Natural killer cell (primary cell): ENCODE results near the gene MED13L. TPM values are rescaled to one million over a fixed set of nuclear protein-coding genes. Genes with fewer than 3 reads are reported as not detected.

ENCODE experiments used
- ATAC-seq, 3 donors: fragments of 150-1000 bp in 2 of 3; fragments of 200-7000 bp in 1 of 3; cut with Tn5 transposase; 1 replicate in 1 of 3; 2 replicates in 2 of 3; pipeline ENCODE4 v1.10.0; 2021; ENCODE audit warnings: mild to moderate bottlenecking in 2 of 3, moderate library complexity in 2 of 3
- DNase-seq, 2 donors: peaks; one replicate each; pipeline versions ENCODE4 v3.0.0 to v3.0.0-alpha.2; 2013 to 2021; ENCODE audit warnings: mixed read lengths in 1 of 2
- H3K27ac ChIP-seq: one replicate; pipeline ENCODE4 v1.5.1; 2013; ENCODE audit warnings: mild to moderate bottlenecking, low read length
- H3K27me3 ChIP-seq: one replicate; pipeline ENCODE4 v1.6.1; 2013; ENCODE audit warnings: low read length; ENCODE audit not compliant: control insufficient read depth, insufficient read depth
- H3K36me3 ChIP-seq: one replicate; pipeline ENCODE4 v1.6.1; 2013; ENCODE audit warnings: low read length; ENCODE audit not compliant: control insufficient read depth, insufficient read depth
- H3K4me1 ChIP-seq: one replicate; pipeline ENCODE4 v1.6.1; 2013; ENCODE audit warnings: low read length; ENCODE audit not compliant: control insufficient read depth, insufficient read depth
- H3K4me3 ChIP-seq: one replicate; pipeline ENCODE4 v1.5.1; 2013; ENCODE audit warnings: low read length
- H3K9me3 ChIP-seq: one replicate; pipeline ENCODE4 v1.6.1; 2013; ENCODE audit warnings: low read length; ENCODE audit not compliant: control insufficient read depth, insufficient read depth
- H3K27ac Mint-ChIP-seq, 2 donors: one replicate each; pipeline ENCODE4 v1.8.0; 2022; ENCODE audit warnings: mild to moderate bottlenecking in 2 of 2, mixed read lengths in 2 of 2, moderate library complexity in 1 of 2
- H3K27me3 Mint-ChIP-seq, 2 donors: one replicate each; pipeline ENCODE4 v1.8.0; 2022; ENCODE audit warnings: low read depth in 2 of 2, mixed read lengths in 2 of 2
- H3K36me3 Mint-ChIP-seq: one replicate; pipeline ENCODE4 v1.8.0; 2022; ENCODE audit warnings: mixed read lengths
- H3K4me1 Mint-ChIP-seq, 2 donors: one replicate each; pipeline ENCODE4 v1.8.0; 2022; ENCODE audit warnings: mixed read lengths in 2 of 2
- H3K4me3 Mint-ChIP-seq: one replicate; pipeline ENCODE4 v1.8.0; 2022; ENCODE audit warnings: mild to moderate bottlenecking, moderate library complexity, mixed read lengths
- H3K9me3 Mint-ChIP-seq, 2 donors: one replicate each; pipeline ENCODE4 v1.8.0; 2022; ENCODE audit warnings: mixed read lengths in 2 of 2
- CTCF ChIP-seq: fragments of 200-600 bp; IDR thresholded peaks from one replicate; pipeline ENCODE4 v1.8.0; 2022; ENCODE audit warnings: antibody characterized with exemption
- WGBS: methylation state at CpG from one replicate; pipeline ENCODE4 v1.1.7; 2013; ENCODE audit warnings: missing lambda C conversion rate; ENCODE audit not compliant: insufficient coverage; 5-methylcytosine and 5-hydroxymethylcytosine counted together
- intact Hi-C: fragments of 100-400 bp; cut with micrococcal nuclease; formaldehyde crosslinking; loops from one replicate; pipeline ENCODE4 v1.14.2; 2022
- total RNA-seq, 4 donors: library from RNA; stranded (reverse); fragments of 120-200 nt in 1 of 4; gene quantifications; one replicate each; pipeline versions ENCODE4 v1.2.3 to v1.2.4, GENCODE V29; 2013 to 2022

MED13L gene
- total RNA-seq, 3 donors from 2014 or later (not counting 1 experiment from before 2014, with no cell fraction given) = 237 to 316 (median 240) TPM

- H3K27me3 Mint-ChIP-seq = no peaks in the 10 kb centered on the region
- H3K27ac Mint-ChIP-seq = peak overlapping the region in 1 of 2 donors; percentile 49
- H3K4me1 Mint-ChIP-seq = peaks cover 11 to 14% of the 10 kb centered on the region in 2 donors
- peaks cover 23% of the 10 kb centered on the region for H3K36me3 Mint-ChIP-seq
- no peak for DNase-seq
- no peaks in the 10 kb centered on the region for H3K9me3 Mint-ChIP-seq
- H3K36me3 ChIP-seq = peaks cover 56% of the 10 kb centered on the region
- peak in 2 of 3 donors; percentile 30 to 60 for ATAC-seq
- no peaks in the 10 kb centered on the region for H3K9me3 ChIP-seq
- no peak overlapping the region for H3K4me3 Mint-ChIP-seq
- no peak for TF ChIP-seq CTCF
- H3K27ac ChIP-seq = no peak overlapping the region
- H3K4me3 ChIP-seq = no peak overlapping the region
- intact Hi-C loops = no loop called here
- 88% methylated on average over 12 of the region's 12 CpGs for WGBS
- H3K4me1 ChIP-seq = peaks cover 9% of the 10 kb centered on the region
- no peaks in the 10 kb centered on the region for H3K27me3 ChIP-seq
Observed at GRCh38 chr12:115960868-115961802, 316.4 kb downstream of the MED13L start.

- no peak for TF ChIP-seq CTCF
- Mint-ChIP-seq H3K36me3 (peaks cover 1% of the 10 kb centered on the region), H3K9me3 (no peaks in the 10 kb centered on the region), H3K4me1 (peaks cover 7 to 11% of the 10 kb centered on the region in 2 donors), H3K27me3 (no peaks in the 10 kb centered on the region), H3K4me3 (no peak overlapping the region), H3K27ac (no peak overlapping the region)
- no peak for ATAC-seq
- H3K27me3 ChIP-seq = no peaks in the 10 kb centered on the region
- DNase-seq = no peak
- peaks cover 30% of the 10 kb centered on the region for H3K36me3 ChIP-seq
- WGBS = 98% methylated on average over 6 of the region's 6 CpGs
- H3K4me3 ChIP-seq = no peak overlapping the region
- intact Hi-C loops = no loop called here
- no peaks in the 10 kb centered on the region for H3K9me3 ChIP-seq
- H3K27ac ChIP-seq = no peak overlapping the region
- peaks cover 9% of the 10 kb centered on the region for H3K4me1 ChIP-seq
Observed at GRCh38 chr12:115957686-115958290, 319.7 kb downstream of the MED13L start.

- no peaks in the 10 kb centered on the region for H3K9me3 Mint-ChIP-seq
- Histone ChIP-seq H3K4me1 (peaks cover 9% of the 10 kb centered on the region), H3K27me3 (no peaks in the 10 kb centered on the region), H3K4me3 (no peak overlapping the region), H3K27ac (no peak overlapping the region), H3K9me3 (no peaks in the 10 kb centered on the region), H3K36me3 (peaks cover 22% of the 10 kb centered on the region)
- no peak for DNase-seq
- H3K27me3 Mint-ChIP-seq = no peaks in the 10 kb centered on the region
- H3K4me1 Mint-ChIP-seq = peaks cover 7 to 11% of the 10 kb centered on the region in 2 donors
- no peak for ATAC-seq
- no peak for TF ChIP-seq CTCF
- intact Hi-C loops = no loop called here
- no peak overlapping the region for H3K4me3 Mint-ChIP-seq
- no peak overlapping the region for H3K27ac Mint-ChIP-seq
- no peaks in the 10 kb centered on the region for H3K36me3 Mint-ChIP-seq
- 98% methylated on average over 4 of the region's 4 CpGs for WGBS
Observed at GRCh38 chr12:115956659-115957058, 320.8 kb downstream of the MED13L start.
